K562 (cell line): ENCODE measurements around the gene EML1. TPM values are rescaled to one million over a fixed set of nuclear protein-coding genes. Genes with fewer than 3 reads are reported as not detected.
A peak's percentile ranks its signal among the peaks of the same experiment; 100 is the strongest.

ENCODE experiments used
- ATAC-seq: fragments of 200-7000 bp; cut with Tn5 transposase; 3 replicates; pipeline ENCODE4 v1.9.1; 2020; ENCODE audit warnings: moderate library complexity
- BruUV-seq: library from RNA; stranded (reverse); fragments of 400-500 nt; replicated peaks from 2 replicates; lab custom pipeline; 2021; lab: Mats Ljungman, UMichigan
- CTCF ChIA-PET: fragments of 300-600 bp; formaldehyde crosslinking; extraction: SDS; loops from one replicate; lab custom pipeline; 2021; ENCODE audit warnings: low intra/inter-chr PET ratio; lab: Yijun Ruan, JAX
- POLR2A ChIA-PET: fragments of 300-600, 350-650 bp; sonication (Branson Sonifier 250); formaldehyde crosslinking; extraction: SDS; loops from one replicate; lab custom pipeline; 2021; ENCODE audit warnings: antibody characterized with exemption, inconsistent platforms; lab: Yijun Ruan, JAX
- DNase-seq, 4 experiments: peaks; one replicate each; pipeline versions ENCODE4 v3.0.0 to v3.0.0-alpha.2; 2011 to 2018; ENCODE audit warnings: low spot score in 3 of 4, mixed read lengths in 3 of 4; ENCODE audit errors: extremely low read depth in 1 of 4
- FAIRE-seq: peaks from 2 replicates; lab custom pipeline; 2011; peaks lifted over from hg19 to GRCh38; lab: Jason Lieb, UNC
- H2AFZ ChIP-seq: 2 replicates; pipeline ENCODE4 v1.6.0; 2011; ENCODE audit warnings: low read depth, low read length, control low read depth, inconsistent platforms
- H3K27ac ChIP-seq: fragments of 200-600 bp; 3 replicates; pipeline ENCODE4 v1.8.0; 2011; ENCODE audit warnings: low read depth, mild to moderate bottlenecking, control low read depth, inconsistent platforms, low read length, moderate library complexity, mixed read lengths; ENCODE audit errors: extremely low read depth
- H3K27me3 ChIP-seq, 2 experiments: fragments of 300-600 bp in 1 of 2; 2 replicates in 1 of 2; 3 replicates in 1 of 2; pipeline versions ENCODE4 v1.6.0 to v1.8.0; 2011; ENCODE audit warnings: inconsistent platforms in 2 of 2, low read length in 2 of 2, mild to moderate bottlenecking in 1 of 2, mixed read lengths in 1 of 2, moderate library complexity in 1 of 2; ENCODE audit not compliant: control insufficient read depth in 2 of 2, insufficient read depth in 2 of 2
- H3K36me3 ChIP-seq: fragments of 300-600 bp; 3 replicates; pipeline ENCODE4 v1.8.0; 2011; ENCODE audit warnings: mild to moderate bottlenecking, low read length, inconsistent platforms; ENCODE audit not compliant: control insufficient read depth, insufficient read depth
- H3K4me1 ChIP-seq, 2 experiments: fragments of 200-600 bp in 1 of 2; replicated peaks in 1 of 2; 2 replicates in 1 of 2; 3 replicates in 1 of 2; pipeline versions ENCODE4 v1.5.1 to v1.8.0; 2011; ENCODE audit warnings: inconsistent platforms in 2 of 2, low read length in 2 of 2, mild to moderate bottlenecking in 1 of 2, mixed read lengths in 1 of 2, moderate library complexity in 1 of 2; ENCODE audit not compliant: control insufficient read depth in 2 of 2, insufficient read depth in 2 of 2
- H3K4me2 ChIP-seq: 2 replicates; pipeline ENCODE4 v1.6.1; 2011; ENCODE audit warnings: low read length, control low read depth, inconsistent platforms, mixed read lengths; ENCODE audit not compliant: insufficient read depth
- H3K4me3 ChIP-seq: fragments of 200-600 bp; sonication (generic), shearing (Covaris generic); 2 replicates; pipeline ENCODE4 v1.5.1; 2016; ENCODE audit warnings: control low read depth, inconsistent platforms
- H3K79me2 ChIP-seq: fragments of 200-600 bp; 3 replicates; pipeline ENCODE4 v1.8.0; 2011; ENCODE audit warnings: low read length, inconsistent platforms; ENCODE audit not compliant: control insufficient read depth, insufficient read depth
- H3K9ac ChIP-seq, 2 experiments: 2 replicates each; pipeline versions ENCODE4 v1.6.0 to v1.6.1; 2011; ENCODE audit warnings: low read depth in 2 of 2, low read length in 2 of 2, control low read depth in 1 of 2, inconsistent platforms in 1 of 2, mild to moderate bottlenecking in 1 of 2, mixed read lengths in 1 of 2; ENCODE audit not compliant: insufficient read depth in 1 of 2
- H3K9me1 ChIP-seq: one replicate; pipeline ENCODE4 v1.6.0; 2011; ENCODE audit warnings: inconsistent platforms, mild to moderate bottlenecking, low read length, moderate library complexity; ENCODE audit not compliant: control insufficient read depth, insufficient read depth
- H3K9me3 ChIP-seq: replicated peaks from 2 replicates; pipeline ENCODE4 v1.5.1; 2011; ENCODE audit warnings: low read depth, low read length, inconsistent platforms; ENCODE audit not compliant: control insufficient read depth, insufficient read depth
- H4K20me1 ChIP-seq: replicated peaks from 2 replicates; pipeline ENCODE4 v1.6.1; 2011; ENCODE audit warnings: low read length, inconsistent platforms, mixed read lengths; ENCODE audit not compliant: control insufficient read depth, insufficient read depth
- DPF2 ChIP-seq: fragments of 450-650 bp; IDR thresholded peaks from 2 replicates; pipeline ENCODE4 v1.6.1; 2016
- ERF ChIP-seq: fragments of 450-650 bp; formaldehyde crosslinking; IDR thresholded peaks from 2 replicates; pipeline ENCODE4 v1.4.0; 2020; ENCODE audit warnings: mild to moderate bottlenecking, mixed read lengths
- FOXJ3 ChIP-seq: sonication (generic); formaldehyde crosslinking; IDR thresholded peaks from 2 replicates; pipeline ENCODE4 v1.4.0; 2020; ENCODE audit warnings: mild to moderate bottlenecking, missing genetic modification reagents
- NCOA4 ChIP-seq: fragments of 450-650 bp; IDR thresholded peaks from 2 replicates; pipeline ENCODE4 v1.6.1; 2018; ENCODE audit warnings: mild to moderate bottlenecking; ENCODE audit not compliant: partially characterized antibody
- NCOA6 ChIP-seq: fragments of 450-650 bp; IDR thresholded peaks from 2 replicates; pipeline ENCODE4 v1.6.1; 2017; ENCODE audit warnings: mild to moderate bottlenecking
- NFE2 ChIP-seq: IDR thresholded peaks from 2 replicates; pipeline ENCODE4 v1.6.1; 2014; ENCODE audit warnings: antibody characterized with exemption, low read depth
- NR2F6 ChIP-seq: fragments of 450-650 bp; formaldehyde crosslinking; IDR thresholded peaks from 2 replicates; pipeline ENCODE4 v1.4.0; 2020; ENCODE audit warnings: mild to moderate bottlenecking
- NRF1 ChIP-seq, 2 experiments: fragments of 450-650 bp; IDR thresholded peaks in 1 of 2; conservative IDR thresholded peaks in 1 of 2; 2 replicates each; pipeline ENCODE4 v1.6.1; 2014; ENCODE audit warnings: mild to moderate bottlenecking in 2 of 2
- SAP30 ChIP-seq: fragments of 200-600 bp; sonication (generic); IDR thresholded peaks from 2 replicates; pipeline ENCODE4 v1.6.1; 2012; ENCODE audit warnings: borderline replicate concordance, low read depth, mild to moderate bottlenecking, moderate library complexity, low read length, control low read depth, inconsistent platforms; ENCODE audit not compliant: insufficient read depth, poor library complexity, severe bottlenecking
- SLC30A9 ChIP-seq: fragments of 250-450 bp; sonication (Bioruptor Pico); IDR thresholded peaks from 2 replicates; pipeline ENCODE4 v1.8.0; 2022; ENCODE audit warnings: mild to moderate bottlenecking, moderate library complexity
- YY1 ChIP-seq, 3 experiments: IDR thresholded peaks; 2 replicates each; pipeline ENCODE4 v1.6.1; 2011; ENCODE audit warnings: low read length in 2 of 3, mild to moderate bottlenecking in 2 of 3, moderate library complexity in 2 of 3, borderline replicate concordance in 1 of 3, control low read depth in 1 of 3, low read depth in 1 of 3; ENCODE audit not compliant: insufficient read depth in 3 of 3, insufficient replicate concordance in 2 of 3, control insufficient read depth in 1 of 3, insufficient read length in 1 of 3; ENCODE audit errors: extremely low read depth in 1 of 3
- ZNF24 ChIP-seq: fragments of 450-650 bp; IDR thresholded peaks from 2 replicates; pipeline ENCODE4 v1.6.1; 2016
- ZNF644 ChIP-seq: fragments of 200-800 bp; sonication (Bioruptor generic); IDR thresholded peaks from 2 replicates; pipeline ENCODE4 v1.6.1; 2016; ENCODE audit warnings: low read depth, missing genetic modification characterization, missing compliant biosample characterization
- WGBS: fragments of 100-300 bp; shearing (Covaris generic); methylation state at CpG from one replicate; pipeline ENCODE4 v1.1.6; 2016; ENCODE audit warnings: low coverage, mixed read lengths; ENCODE audit not compliant: insufficient coverage; ENCODE audit errors: missing lambda C conversion rate; 5-methylcytosine and 5-hydroxymethylcytosine counted together
- in situ Hi-C: fragments of 300-500 bp; cut with MboI; formaldehyde crosslinking; loops from 4 replicates; pipeline ENCODE4 v1.15.0; 2018; ENCODE audit warnings: inconsistent platforms, mixed read lengths
- intact Hi-C: fragments of 100-400 bp; cut with micrococcal nuclease; formaldehyde crosslinking; loops from 2 replicates; pipeline ENCODE4 v1.14.2; 2022
- polyA plus RNA-seq, 8 experiments: library from polyadenylated mRNA; depleted of rRNA in 4 of 8; stranded (reverse) in 5 of 8; unstranded in 3 of 8; fragments of >200 nt; fragmentation: Nextera tagmentation in 2 of 8; fragmentation: Illumina TruSeq in 1 of 8; extraction: Ambion mirVana in 2 of 8; extraction: Trizol in 1 of 8; gene quantifications; 2 replicates each; pipeline versions ENCODE4 v1.2.1 to v1.2.3, GENCODE V29; 2011 to 2014; ENCODE audit warnings: inconsistent platforms in 1 of 8, missing spikeins in 1 of 8
- total RNA-seq, 7 experiments: library from RNA; depleted of rRNA in 6 of 7; stranded (reverse); fragments of >200 nt in 6 of 7; fragmentation: Illumina TruSeq in 2 of 7; extraction: Trizol in 2 of 7; gene quantifications; 2 replicates each; pipeline versions ENCODE4 v1.2.1 to v1.2.3, GENCODE V29; 2011 to 2021; ENCODE audit warnings: low replicate concordance in 1 of 7
- TF ChIP-seq, protein P1 (sequence below), 2 experiments: fragments of 150-350 bp in 1 of 2; IDR thresholded peaks; 2 replicates each; pipeline ENCODE4 v1.6.1; 2012 to 2016; ENCODE audit warnings: low read depth in 2 of 2, low read length in 2 of 2, mild to moderate bottlenecking in 1 of 2, moderate library complexity in 1 of 2
- TF ChIP-seq, protein P2 (sequence below): sonication (generic); IDR thresholded peaks from 2 replicates; pipeline ENCODE4 v1.6.1; 2016

Gene EML1
- total and polyA plus RNA-seq, 9 of the 15 experiments (the other 6 are each of a cell fraction or from before 2014, with no cell fraction given), result 0.01 to 0.35 (median 0.07) TPM; not detected in 2

GRCh38 chr14:99989032-99989431, 195.8 kb downstream of the EML1 start (continued):
- no peak for TF ChIP-seq ZNF24
- no peak for TF ChIP-seq NR2F6 (CRISPR knock-in tag)
- no peak for TF ChIP-seq ERF (CRISPR knock-in tag)
- no peak for TF ChIP-seq NCOA6
- TF ChIP-seq FOXJ3 (CRISPR knock-in tag), result no peak
- TF ChIP-seq YY1 (IDR thresholded peaks at IDR 0.05; ENCODE audit: borderline replicate concordance in 1 of 3, control insufficient read depth in 1 of 3, extremely low read depth in 1 of 3, insufficient read depth in 3 of 3, insufficient read length in 1 of 3, insufficient replicate concordance in 2 of 3, low read depth in 1 of 3, low read length in 2 of 3), result no peak
- TF ChIP-seq ZNF644 (tag), result no peak
- no peak for TF ChIP-seq SAP30

- Histone ChIP-seq H3K27me3 (no peaks in the 10 kb centered on the region), H3K36me3 (no peaks in the 10 kb centered on the region), H3K27ac (no peak overlapping the region), H3K9me3 (no peaks in the 10 kb centered on the region), H3K9me1 (no peaks in the 10 kb centered on the region), H3K4me2 (no peak overlapping the region), H2AFZ (no peak overlapping the region), H3K79me2 (peaks cover 8% of the 10 kb centered on the region; the same call in 2 of the 3 replicates), H3K9ac (no peak overlapping the region), H3K4me3 (no peak overlapping the region), H3K4me1 (no peaks in the 10 kb centered on the region), H4K20me1 (no peaks in the 10 kb centered on the region)
- 64% methylated on average over 7 of the region's 7 CpGs for WGBS
- CTCF ChIA-PET, result no interaction called here
- ATAC-seq (peak; percentile 59; the same call in 2 of the 3 replicates), FAIRE-seq (no peak), DNase-seq (no peak)
- BruUV-seq, result no TSS peak
- intact Hi-C loops, result no loop called here
- POLR2A ChIA-PET, result no interaction called here
- in situ Hi-C loops, result no loop called here
- TF ChIP-seq, protein P1, sequence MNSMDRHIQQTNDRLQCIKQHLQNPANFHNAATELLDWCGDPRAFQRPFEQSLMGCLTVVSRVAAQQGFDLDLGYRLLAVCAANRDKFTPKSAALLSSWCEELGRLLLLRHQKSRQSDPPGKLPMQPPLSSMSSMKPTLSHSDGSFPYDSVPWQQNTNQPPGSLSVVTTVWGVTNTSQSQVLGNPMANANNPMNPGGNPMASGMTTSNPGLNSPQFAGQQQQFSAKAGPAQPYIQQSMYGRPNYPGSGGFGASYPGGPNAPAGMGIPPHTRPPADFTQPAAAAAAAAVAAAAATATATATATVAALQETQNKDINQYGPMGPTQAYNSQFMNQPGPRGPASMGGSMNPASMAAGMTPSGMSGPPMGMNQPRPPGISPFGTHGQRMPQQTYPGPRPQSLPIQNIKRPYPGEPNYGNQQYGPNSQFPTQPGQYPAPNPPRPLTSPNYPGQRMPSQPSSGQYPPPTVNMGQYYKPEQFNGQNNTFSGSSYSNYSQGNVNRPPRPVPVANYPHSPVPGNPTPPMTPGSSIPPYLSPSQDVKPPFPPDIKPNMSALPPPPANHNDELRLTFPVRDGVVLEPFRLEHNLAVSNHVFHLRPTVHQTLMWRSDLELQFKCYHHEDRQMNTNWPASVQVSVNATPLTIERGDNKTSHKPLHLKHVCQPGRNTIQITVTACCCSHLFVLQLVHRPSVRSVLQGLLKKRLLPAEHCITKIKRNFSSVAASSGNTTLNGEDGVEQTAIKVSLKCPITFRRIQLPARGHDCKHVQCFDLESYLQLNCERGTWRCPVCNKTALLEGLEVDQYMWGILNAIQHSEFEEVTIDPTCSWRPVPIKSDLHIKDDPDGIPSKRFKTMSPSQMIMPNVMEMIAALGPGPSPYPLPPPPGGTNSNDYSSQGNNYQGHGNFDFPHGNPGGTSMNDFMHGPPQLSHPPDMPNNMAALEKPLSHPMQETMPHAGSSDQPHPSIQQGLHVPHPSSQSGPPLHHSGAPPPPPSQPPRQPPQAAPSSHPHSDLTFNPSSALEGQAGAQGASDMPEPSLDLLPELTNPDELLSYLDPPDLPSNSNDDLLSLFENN (IDR thresholded peaks at IDR 0.05; ENCODE audit: low read depth in 2 of 2, low read length in 2 of 2), result no peak
- TF ChIP-seq SLC30A9 (CRISPR knock-in tag), result no peak
- TF ChIP-seq, protein P2, sequence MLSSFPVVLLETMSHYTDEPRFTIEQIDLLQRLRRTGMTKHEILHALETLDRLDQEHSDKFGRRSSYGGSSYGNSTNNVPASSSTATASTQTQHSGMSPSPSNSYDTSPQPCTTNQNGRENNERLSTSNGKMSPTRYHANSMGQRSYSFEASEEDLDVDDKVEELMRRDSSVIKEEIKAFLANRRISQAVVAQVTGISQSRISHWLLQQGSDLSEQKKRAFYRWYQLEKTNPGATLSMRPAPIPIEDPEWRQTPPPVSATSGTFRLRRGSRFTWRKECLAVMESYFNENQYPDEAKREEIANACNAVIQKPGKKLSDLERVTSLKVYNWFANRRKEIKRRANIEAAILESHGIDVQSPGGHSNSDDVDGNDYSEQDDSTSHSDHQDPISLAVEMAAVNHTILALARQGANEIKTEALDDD, result no peak
- peak; percentile 44; the same call in 1 of the 2 replicates for TF ChIP-seq NFE2
- no peak for TF ChIP-seq NCOA4
- TF ChIP-seq DPF2, result no peak
- no peak for TF ChIP-seq NRF1 (conservative IDR thresholded peaks at IDR 0.05 in 1 of 2, IDR thresholded peaks at IDR 0.05 in 1 of 2)
Measured at GRCh38 chr14:99990268-99991170, 197.3 kb downstream of the EML1 start.
